H9 (cell line): ENCODE results near the gene KIF24. TPM values are rescaled to one million over a fixed set of nuclear protein-coding genes. Genes with fewer than 3 reads are reported as not detected.

Experiments
- DNase-seq: peaks from one replicate; pipeline ENCODE4 v3.0.0-alpha.2; 2017
- H2AFZ ChIP-seq: one replicate; pipeline ENCODE4 v1.6.1; 2013; ENCODE audit warnings: mild to moderate bottlenecking, low read length, control low read depth, moderate library complexity
- H2AK5ac ChIP-seq: 2 replicates; pipeline ENCODE4 v1.6.1; 2013; ENCODE audit warnings: low read length, control low read depth, mixed read lengths; ENCODE audit not compliant: insufficient read length
- H2BK120ac ChIP-seq: one replicate; pipeline ENCODE4 v1.6.1; 2013; ENCODE audit warnings: low read depth, mild to moderate bottlenecking, low read length, control low read depth, inconsistent platforms; ENCODE audit not compliant: poor library complexity, severe bottlenecking
- H2BK12ac ChIP-seq: 2 replicates; pipeline ENCODE4 v1.6.1; 2013; ENCODE audit warnings: low read length, control low read depth, mixed read lengths, low read depth; ENCODE audit not compliant: insufficient read length
- H2BK15ac ChIP-seq: 2 replicates; pipeline ENCODE4 v1.6.1; 2013; ENCODE audit warnings: low read depth, low read length, control low read depth
- H2BK20ac ChIP-seq: one replicate; pipeline ENCODE4 v1.6.1; 2013; ENCODE audit warnings: low read depth, mild to moderate bottlenecking, low read length, control low read depth, inconsistent platforms; ENCODE audit not compliant: poor library complexity, severe bottlenecking
- H2BK5ac ChIP-seq: 2 replicates; pipeline ENCODE4 v1.6.1; 2013; ENCODE audit warnings: low read length, control low read depth, mixed read lengths; ENCODE audit not compliant: insufficient read length
- H3K14ac ChIP-seq: 2 replicates; pipeline ENCODE4 v1.6.1; 2013; ENCODE audit warnings: low read length, control low read depth; ENCODE audit not compliant: insufficient read depth
- H3K18ac ChIP-seq: 2 replicates; pipeline ENCODE4 v1.6.1; 2013; ENCODE audit warnings: low read depth, mild to moderate bottlenecking, mixed read lengths, low read length, control low read depth; ENCODE audit not compliant: insufficient read length
- H3K23ac ChIP-seq: 2 replicates; pipeline ENCODE4 v1.6.1; 2013; ENCODE audit warnings: low read length, control low read depth, mixed read lengths, low read depth; ENCODE audit not compliant: insufficient read length
- H3K23me2 ChIP-seq: 2 replicates; pipeline ENCODE4 v1.6.1; 2013; ENCODE audit warnings: low read depth, mild to moderate bottlenecking, mixed read lengths, low read length, control low read depth; ENCODE audit not compliant: insufficient read length, poor library complexity, severe bottlenecking
- H3K27ac ChIP-seq: 2 replicates; pipeline ENCODE4 v1.5.1; 2013; ENCODE audit warnings: low read length, control low read depth, mixed read lengths, low read depth; ENCODE audit not compliant: insufficient read length
- H3K27me3 ChIP-seq: 2 replicates; pipeline ENCODE4 v1.6.1; 2013; ENCODE audit warnings: low read length, control low read depth, inconsistent platforms; ENCODE audit not compliant: insufficient read depth
- H3K4ac ChIP-seq: 2 replicates; pipeline ENCODE4 v1.6.1; 2013; ENCODE audit warnings: low read depth, mild to moderate bottlenecking, control low read depth, inconsistent platforms, low read length, moderate library complexity
- H3K4me1 ChIP-seq: 2 replicates; pipeline ENCODE4 v1.6.1; 2013; ENCODE audit warnings: low read length, control low read depth, inconsistent platforms; ENCODE audit not compliant: insufficient read depth
- H3K4me2 ChIP-seq: 2 replicates; pipeline ENCODE4 v1.6.1; 2013; ENCODE audit warnings: low read length, control low read depth, mixed read lengths; ENCODE audit not compliant: insufficient read length, insufficient read depth
- H3K56ac ChIP-seq: 2 replicates; pipeline ENCODE4 v1.6.1; 2013; ENCODE audit warnings: low read depth, mild to moderate bottlenecking, mixed read lengths, low read length, control low read depth; ENCODE audit not compliant: insufficient read length
- H3K79me1 ChIP-seq: 2 replicates; pipeline ENCODE4 v1.6.1; 2013; ENCODE audit warnings: low read depth, mild to moderate bottlenecking, moderate library complexity, low read length, control low read depth, inconsistent platforms; ENCODE audit not compliant: insufficient read depth, poor library complexity, severe bottlenecking
- H3K79me2 ChIP-seq: 2 replicates; pipeline ENCODE4 v1.6.1; 2013; ENCODE audit warnings: low read length, control low read depth, inconsistent platforms; ENCODE audit not compliant: insufficient read depth
- H3K9ac ChIP-seq: 2 replicates; pipeline ENCODE4 v1.6.1; 2013; ENCODE audit warnings: low read length, control low read depth, mixed read lengths; ENCODE audit not compliant: insufficient read length; ENCODE audit errors: extremely low read depth
- H3K9me3 ChIP-seq: one replicate; pipeline ENCODE4 v1.6.1; 2013; ENCODE audit warnings: low read depth, low read length, inconsistent platforms; ENCODE audit not compliant: control insufficient read depth
- H3T11ph ChIP-seq: one replicate; pipeline ENCODE4 v1.6.1; 2013; ENCODE audit warnings: mild to moderate bottlenecking, low read length, control low read depth, inconsistent platforms
- H4K20me1 ChIP-seq: one replicate; pipeline ENCODE4 v1.6.1; 2013; ENCODE audit not compliant: control insufficient read depth, insufficient read length, insufficient read depth
- H4K5ac ChIP-seq: 2 replicates; pipeline ENCODE4 v1.6.1; 2013; ENCODE audit warnings: low read depth, mild to moderate bottlenecking, mixed read lengths, low read length, control low read depth; ENCODE audit not compliant: insufficient read length
- H4K8ac ChIP-seq: replicated peaks from 2 replicates; pipeline ENCODE4 v1.6.1; 2013; ENCODE audit warnings: low read length, control low read depth, mixed read lengths, low read depth; ENCODE audit not compliant: insufficient read length
- H4K91ac ChIP-seq: 2 replicates; pipeline ENCODE4 v1.6.1; 2013; ENCODE audit warnings: low read depth, mild to moderate bottlenecking, moderate library complexity, mixed read lengths, low read length, control low read depth; ENCODE audit not compliant: insufficient read length
- H3K27ac Mint-ChIP-seq, 3 experiments: 2 replicates in 2 of 3; 3 replicates in 1 of 3; pipeline ENCODE4 v1.8.0; 2020 to 2021; ENCODE audit warnings: mixed read lengths in 3 of 3, mild to moderate bottlenecking in 1 of 3, moderate library complexity in 1 of 3
- H3K27me3 Mint-ChIP-seq: 2 replicates; pipeline ENCODE4 v1.8.0; 2021; ENCODE audit warnings: low read depth, mild to moderate bottlenecking, moderate library complexity, mixed read lengths
- H3K36me3 Mint-ChIP-seq, 3 experiments: 2 replicates in 2 of 3; 3 replicates in 1 of 3; pipeline ENCODE4 v1.8.0; 2020 to 2021; ENCODE audit warnings: low read depth in 3 of 3, mixed read lengths in 3 of 3; ENCODE audit not compliant: insufficient read depth in 1 of 3
- H3K4me1 Mint-ChIP-seq, 2 experiments: 2 replicates each; pipeline ENCODE4 v1.8.0; 2020; ENCODE audit warnings: mixed read lengths in 2 of 2
- H3K4me3 Mint-ChIP-seq, 2 experiments: 2 replicates in 1 of 2; 3 replicates in 1 of 2; pipeline ENCODE4 v1.8.0; 2020 to 2021; ENCODE audit warnings: mild to moderate bottlenecking in 2 of 2, mixed read lengths in 2 of 2, moderate library complexity in 1 of 2
- H3K9me3 Mint-ChIP-seq, 2 experiments: 2 replicates in 1 of 2; 3 replicates in 1 of 2; pipeline ENCODE4 v1.8.0; 2020; ENCODE audit warnings: mild to moderate bottlenecking in 2 of 2, mixed read lengths in 2 of 2, moderate library complexity in 1 of 2
- CTCF ChIP-seq: fragments of 200-600 bp; sonication (generic); conservative IDR thresholded peaks from 3 replicates; pipeline ENCODE4 v1.8.0; 2021; ENCODE audit warnings: antibody characterized with exemption, mild to moderate bottlenecking
- WGBS: extraction: QIAGEN DNeasy Blood & Tissue Kit; methylation state at CpG from one replicate; pipeline ENCODE4 v1.1.7; 2013; ENCODE audit warnings: missing lambda C conversion rate, low lambda C conversion rate, mixed read lengths; ENCODE audit not compliant: insufficient read length; ENCODE audit errors: extremely low coverage; 5-methylcytosine and 5-hydroxymethylcytosine counted together
- total RNA-seq: library from RNA; stranded (reverse); gene quantifications from 2 replicates; pipeline ENCODE4 v1.2.1, GENCODE V29; 2021

The KIF24 gene
- total RNA-seq, 1 experiment from 2014 or later, result 4.0 TPM

- Histone ChIP-seq H3K27me3 (no peaks in the 10 kb centered on the region), H2AFZ (no peak overlapping the region), H3K79me2 (no peaks in the 10 kb centered on the region), H3K56ac (no peak overlapping the region), H2BK20ac (no peak overlapping the region), H3K79me1 (no peaks in the 10 kb centered on the region), H4K20me1 (no peaks in the 10 kb centered on the region), H3K9me3 (no peaks in the 10 kb centered on the region), H3T11ph (no peak overlapping the region), H4K91ac (no peak overlapping the region), H3K14ac (no peak overlapping the region), H2BK12ac (no peak overlapping the region), H2BK5ac (no peak overlapping the region), H3K4me1 (0 out of 2 replicates have a peak, but pooled peaks cover 4% of the 10 kb centered on the region), H3K23me2 (peaks cover 8% of the 10 kb centered on the region), H3K27ac (no peak overlapping the region), H3K4me2 (no peak overlapping the region), H3K4ac (no peak overlapping the region), H4K5ac (no peak overlapping the region), H3K9ac (no peak overlapping the region), H2BK120ac (no peak overlapping the region), H2BK15ac (no peak overlapping the region), H4K8ac (no peak overlapping the region), H2AK5ac (no peak overlapping the region), H3K23ac (no peak overlapping the region), H3K18ac (no peak overlapping the region)
- no peak overlapping the region for H3K27ac Mint-ChIP-seq
- no peak overlapping the region for H3K4me3 Mint-ChIP-seq
- peaks cover 16 to 19% of the 10 kb centered on the region in 2 experiments for H3K4me1 Mint-ChIP-seq
- DNase-seq, result no peak
- peaks cover 3% of the 10 kb centered on the region for H3K27me3 Mint-ChIP-seq
- no CpG with 5 or more reads among the region's 60 CpGs for WGBS
- TF ChIP-seq CTCF, result no peak
- H3K36me3 Mint-ChIP-seq, result peaks cover 41 to 44% (median 44%) of the 10 kb centered on the region in 3 experiments
- H3K9me3 Mint-ChIP-seq, result peaks cover 7 to 18% of the 10 kb centered on the region in 2 experiments; a peak in 4 of 5 replicates
Observed at GRCh38 chr9:34371886-34372466, 42.9 kb upstream of the KIF24 start.
